Ishikawa (cell line): ENCODE results near the gene TIAM2.

ENCODE experiments used
- CEBPB ChIP-seq: IDR thresholded peaks from 2 replicates; pipeline ENCODE4 v1.6.1; 2012
- CREB1 ChIP-seq: IDR thresholded peaks from 2 replicates; pipeline ENCODE4 v1.6.1; 2012; ENCODE audit warnings: low read depth
- EGR1 ChIP-seq: IDR thresholded peaks from 2 replicates; pipeline ENCODE4 v1.6.1; 2012
- EP300 ChIP-seq: IDR thresholded peaks from 2 replicates; pipeline ENCODE4 v1.6.1; 2012; ENCODE audit warnings: borderline replicate concordance
- FOXM1 ChIP-seq: IDR thresholded peaks from 2 replicates; pipeline ENCODE4 v1.6.1; 2012; ENCODE audit warnings: low read depth, borderline replicate concordance
- NFIC ChIP-seq: IDR thresholded peaks from 2 replicates; pipeline ENCODE4 v1.6.1; 2012
- RAD21 ChIP-seq: IDR thresholded peaks from 2 replicates; pipeline ENCODE4 v1.6.1; 2012; ENCODE audit warnings: low read depth
- TAF1 ChIP-seq: IDR thresholded peaks from 2 replicates; pipeline ENCODE4 v1.6.1; 2012; ENCODE audit warnings: low read depth, mild to moderate bottlenecking
- TCF12 ChIP-seq: IDR thresholded peaks from 2 replicates; pipeline ENCODE4 v1.6.1; 2012; ENCODE audit warnings: low read depth
- TEAD4 ChIP-seq: IDR thresholded peaks from 2 replicates; pipeline ENCODE4 v1.6.1; 2012
- YY1 ChIP-seq: IDR thresholded peaks from 2 replicates; pipeline ENCODE4 v1.6.1; 2012; ENCODE audit warnings: low read depth
- ZBTB7A ChIP-seq: IDR thresholded peaks from 2 replicates; pipeline ENCODE4 v1.6.1; 2012; ENCODE audit warnings: low read depth
- TF ChIP-seq, protein P1 (sequence below): IDR thresholded peaks from 2 replicates; pipeline ENCODE4 v1.6.1; 2012
- TF ChIP-seq, protein P2 (sequence below): IDR thresholded peaks from 2 replicates; pipeline ENCODE4 v1.6.1; 2012; ENCODE audit warnings: low read depth, mild to moderate bottlenecking

DNA sequence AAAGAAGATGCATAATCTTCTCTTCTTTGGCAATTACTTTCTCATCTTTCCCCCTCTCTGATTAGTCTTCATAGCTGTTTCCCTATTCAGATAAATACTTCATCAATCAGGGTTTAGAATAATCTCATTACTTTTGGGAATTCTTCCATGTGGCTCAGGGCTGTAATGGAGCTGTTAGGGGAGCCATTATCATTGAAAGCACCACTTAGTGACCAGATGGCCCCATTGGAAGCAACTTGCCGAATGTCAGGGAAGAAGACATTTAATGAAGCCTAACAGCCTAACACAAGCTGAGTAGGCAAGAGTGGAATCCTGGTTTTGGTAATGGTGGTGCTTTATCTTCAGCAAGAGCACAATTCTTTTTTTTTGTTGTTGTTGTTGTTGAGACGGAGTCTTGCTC lies 45.0 kb downstream of the TIAM2 start:
- TF ChIP-seq TCF12 (no peak), YY1 (no peak), TAF1 (no peak), NFIC (no peak), RAD21 (no peak), EGR1 (no peak), CEBPB (no peak), EP300 (no peak), TEAD4 (no peak), CREB1 (no peak), ZBTB7A (no peak), FOXM1 (no peak)
- TF ChIP-seq, protein P1, sequence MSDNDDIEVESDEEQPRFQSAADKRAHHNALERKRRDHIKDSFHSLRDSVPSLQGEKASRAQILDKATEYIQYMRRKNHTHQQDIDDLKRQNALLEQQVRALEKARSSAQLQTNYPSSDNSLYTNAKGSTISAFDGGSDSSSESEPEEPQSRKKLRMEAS = no peak
- TF ChIP-seq, protein P2, sequence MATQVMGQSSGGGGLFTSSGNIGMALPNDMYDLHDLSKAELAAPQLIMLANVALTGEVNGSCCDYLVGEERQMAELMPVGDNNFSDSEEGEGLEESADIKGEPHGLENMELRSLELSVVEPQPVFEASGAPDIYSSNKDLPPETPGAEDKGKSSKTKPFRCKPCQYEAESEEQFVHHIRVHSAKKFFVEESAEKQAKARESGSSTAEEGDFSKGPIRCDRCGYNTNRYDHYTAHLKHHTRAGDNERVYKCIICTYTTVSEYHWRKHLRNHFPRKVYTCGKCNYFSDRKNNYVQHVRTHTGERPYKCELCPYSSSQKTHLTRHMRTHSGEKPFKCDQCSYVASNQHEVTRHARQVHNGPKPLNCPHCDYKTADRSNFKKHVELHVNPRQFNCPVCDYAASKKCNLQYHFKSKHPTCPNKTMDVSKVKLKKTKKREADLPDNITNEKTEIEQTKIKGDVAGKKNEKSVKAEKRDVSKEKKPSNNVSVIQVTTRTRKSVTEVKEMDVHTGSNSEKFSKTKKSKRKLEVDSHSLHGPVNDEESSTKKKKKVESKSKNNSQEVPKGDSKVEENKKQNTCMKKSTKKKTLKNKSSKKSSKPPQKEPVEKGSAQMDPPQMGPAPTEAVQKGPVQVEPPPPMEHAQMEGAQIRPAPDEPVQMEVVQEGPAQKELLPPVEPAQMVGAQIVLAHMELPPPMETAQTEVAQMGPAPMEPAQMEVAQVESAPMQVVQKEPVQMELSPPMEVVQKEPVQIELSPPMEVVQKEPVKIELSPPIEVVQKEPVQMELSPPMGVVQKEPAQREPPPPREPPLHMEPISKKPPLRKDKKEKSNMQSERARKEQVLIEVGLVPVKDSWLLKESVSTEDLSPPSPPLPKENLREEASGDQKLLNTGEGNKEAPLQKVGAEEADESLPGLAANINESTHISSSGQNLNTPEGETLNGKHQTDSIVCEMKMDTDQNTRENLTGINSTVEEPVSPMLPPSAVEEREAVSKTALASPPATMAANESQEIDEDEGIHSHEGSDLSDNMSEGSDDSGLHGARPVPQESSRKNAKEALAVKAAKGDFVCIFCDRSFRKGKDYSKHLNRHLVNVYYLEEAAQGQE = no peak
